ENCODE data around the gene DLX6.

The DLX6 gene

GRCh38 chr7:97011104-97011503 is 5.8 kb downstream of the DLX6 start:
- peaks cover 6% of the 10 kb centered on the region for H3K27me3 ChIP-seq (replicated peaks; ENCODE audit: control insufficient read depth, insufficient read depth, low read length)
- no peaks in the 10 kb centered on the region for H3K36me3 ChIP-seq (ENCODE audit: control insufficient read depth, insufficient read depth, low read length)
- TF ChIP-seq CTCF (IDR thresholded peaks at IDR 0.05; ENCODE audit: insufficient read depth, low read length, poor library complexity, severe bottlenecking) = no peak
- H3K4me3 ChIP-seq (replicated peaks; ENCODE audit: low read depth, low read length) = no peak overlapping the region
- no peak for DNase-seq (ENCODE audit: extremely low read depth, insufficient read length)

- no peak for TF ChIP-seq CTCF (IDR thresholded peaks at IDR 0.05; ENCODE audit: insufficient read depth, low read length, poor library complexity, severe bottlenecking)
- no peaks in the 10 kb centered on the region for H3K36me3 ChIP-seq (ENCODE audit: control insufficient read depth, insufficient read depth, low read length)
- DNase-seq (ENCODE audit: extremely low read depth, insufficient read length) = no peak
- H3K4me3 ChIP-seq (replicated peaks; ENCODE audit: low read depth, low read length) = no peak overlapping the region
- peaks cover 6% of the 10 kb centered on the region for H3K27me3 ChIP-seq (replicated peaks; ENCODE audit: control insufficient read depth, insufficient read depth, low read length)
Measured at GRCh38 chr7:97011536-97012364, 6.4 kb downstream of the DLX6 start.

GRCh38 chr7:97012365-97013133 is 7.2 kb downstream of the DLX6 start:
- Histone ChIP-seq H3K4me3 (replicated peaks; ENCODE audit: low read depth, low read length) (no peak overlapping the region), H3K36me3 (ENCODE audit: control insufficient read depth, insufficient read depth, low read length) (no peaks in the 10 kb centered on the region), H3K27me3 (replicated peaks; ENCODE audit: control insufficient read depth, insufficient read depth, low read length) (peaks cover 5% of the 10 kb centered on the region)
- no peak for TF ChIP-seq CTCF (IDR thresholded peaks at IDR 0.05; ENCODE audit: insufficient read depth, low read length, poor library complexity, severe bottlenecking)
- DNase-seq (ENCODE audit: extremely low read depth, insufficient read length) = no peak

- no peak for TF ChIP-seq CTCF (IDR thresholded peaks at IDR 0.05; ENCODE audit: insufficient read depth, low read length, poor library complexity, severe bottlenecking)
- DNase-seq (ENCODE audit: extremely low read depth, insufficient read length) = no peak
- H3K27me3 ChIP-seq (replicated peaks; ENCODE audit: control insufficient read depth, insufficient read depth, low read length) = peaks cover 3% of the 10 kb centered on the region
- no peaks in the 10 kb centered on the region for H3K36me3 ChIP-seq (ENCODE audit: control insufficient read depth, insufficient read depth, low read length)
- no peak overlapping the region for H3K4me3 ChIP-seq (replicated peaks; ENCODE audit: low read depth, low read length)
Measured at GRCh38 chr7:97013134-97013844, 7.9 kb downstream of the DLX6 start.

GRCh38 chr7:97013845-97014134 is 8.4 kb downstream of the DLX6 start:
- H3K36me3 ChIP-seq (ENCODE audit: control insufficient read depth, insufficient read depth, low read length) = no peaks in the 10 kb centered on the region
- no peak for TF ChIP-seq CTCF (IDR thresholded peaks at IDR 0.05; ENCODE audit: insufficient read depth, low read length, poor library complexity, severe bottlenecking)
- H3K27me3 ChIP-seq (replicated peaks; ENCODE audit: control insufficient read depth, insufficient read depth, low read length) = peaks cover 3% of the 10 kb centered on the region
- H3K4me3 ChIP-seq (replicated peaks; ENCODE audit: low read depth, low read length) = no peak overlapping the region
- DNase-seq (ENCODE audit: extremely low read depth, insufficient read length) = no peak
